ENCODE measurements around the gene KRTAP5-11. TPM values are rescaled to one million over a fixed set of nuclear protein-coding genes. Genes with fewer than 3 reads are reported as not detected.
"Not testable (repeated sequence)": the region's sequence is repeated elsewhere in the genome, so short reads cannot be mapped to it uniquely, and the experiment has no call there.

Gene KRTAP5-11
- total and polyA plus RNA-seq, 7 experiments from 2014 or later: not detected

DNA sequence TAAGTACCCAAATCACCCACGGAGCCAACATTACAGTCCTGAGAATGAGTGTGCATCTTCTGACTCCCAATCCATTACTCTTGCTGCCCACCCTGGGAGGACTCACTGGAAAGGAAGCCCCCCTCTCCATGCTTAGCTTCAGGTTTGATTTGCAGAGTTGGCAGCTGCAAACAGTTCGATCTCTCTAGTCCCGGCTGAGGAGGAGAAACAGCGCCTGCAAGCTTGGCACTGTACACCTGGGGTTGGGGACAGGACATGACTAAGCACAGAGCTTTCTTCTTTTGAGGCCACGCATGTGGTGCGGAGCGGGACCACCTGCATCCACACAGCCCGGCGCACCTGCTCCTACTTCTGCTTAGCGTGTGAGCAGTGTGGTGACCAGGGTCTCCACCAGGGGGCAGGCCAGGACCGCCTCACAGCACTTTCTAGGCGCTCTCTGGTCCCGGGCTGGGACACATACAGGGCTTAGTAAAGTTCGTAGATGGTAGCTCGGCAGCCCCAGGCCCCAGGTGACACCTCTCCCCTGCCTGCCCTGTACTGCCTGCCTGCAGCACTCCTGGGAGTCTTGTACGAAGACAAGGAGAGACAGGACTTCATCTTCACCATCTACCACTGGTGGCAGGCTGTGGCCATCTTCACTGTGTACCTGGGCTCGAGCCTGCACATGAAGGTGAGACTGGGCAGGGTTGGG lies 22.3 kb upstream of the KRTAP5-11 start:
- H3K36me3 Mint-ChIP-seq; H3K36me3 ChIP-seq (ENCODE audit: control insufficient read depth in 2 of 3, insufficient read depth in 3 of 3, low read length in 3 of 3); H3K27ac ChIP-seq (ENCODE audit: low read depth, low read length); H3K27me3 ChIP-seq (ENCODE audit: control insufficient read depth in 2 of 2, insufficient read depth in 2 of 2, low read length in 2 of 2); ATAC-seq; intact Hi-C loops (cut with micrococcal nuclease); H3K9me3 ChIP-seq (ENCODE audit: control insufficient read depth in 2 of 3, low read length in 3 of 3); H3K9me3 Mint-ChIP-seq; H3K4me3 Mint-ChIP-seq; H3K27ac Mint-ChIP-seq; H3K4me3 ChIP-seq (ENCODE audit: low read length); CTCF ChIA-PET; POLR2A ChIA-PET; H3K4me1 Mint-ChIP-seq; H3K4me1 ChIP-seq (ENCODE audit: control insufficient read depth in 2 of 2, insufficient read depth in 2 of 2, low read length in 2 of 2): not testable (repeated sequence)
- DNase-seq: peak in 1 of 9 donors; percentile 14
- peaks cover 16 to 57% (median 33%) of the 10 kb centered on the region in 5 donors for H3K27me3 Mint-ChIP-seq

DNA sequence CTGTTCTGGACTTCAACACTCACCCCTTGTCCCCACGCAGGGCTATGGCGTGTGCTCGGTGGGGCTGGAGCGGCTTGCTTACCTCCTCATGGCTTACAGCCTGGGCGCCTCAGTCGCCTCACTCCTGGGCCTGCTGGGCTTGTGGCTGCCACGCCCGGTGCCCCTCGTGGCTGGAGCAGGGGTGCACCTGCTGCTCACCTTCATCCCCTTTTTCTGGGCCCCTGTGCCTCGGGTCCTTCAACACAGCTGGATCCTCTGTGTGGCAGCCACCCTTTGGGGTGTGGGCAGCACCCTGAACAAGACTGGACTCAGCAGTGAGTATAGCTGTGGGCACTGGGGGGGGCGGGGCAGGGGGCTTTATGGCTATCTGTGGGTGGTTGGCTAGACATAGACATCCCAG lies 20.5 kb upstream of the KRTAP5-11 start:
- intact Hi-C loops (cut with micrococcal nuclease); H3K9me3 ChIP-seq (ENCODE audit: control insufficient read depth in 2 of 3, low read length in 3 of 3); H3K27ac ChIP-seq (ENCODE audit: low read depth, low read length); ATAC-seq; H3K36me3 Mint-ChIP-seq; H3K4me3 Mint-ChIP-seq; CTCF ChIA-PET; H3K9me3 Mint-ChIP-seq; H3K4me1 Mint-ChIP-seq; H3K4me3 ChIP-seq (ENCODE audit: low read length); H3K36me3 ChIP-seq (ENCODE audit: control insufficient read depth in 2 of 3, insufficient read depth in 3 of 3, low read length in 3 of 3); H3K27ac Mint-ChIP-seq; H3K4me1 ChIP-seq (ENCODE audit: control insufficient read depth in 2 of 2, insufficient read depth in 2 of 2, low read length in 2 of 2); POLR2A ChIA-PET; H3K27me3 ChIP-seq (ENCODE audit: control insufficient read depth in 2 of 2, insufficient read depth in 2 of 2, low read length in 2 of 2); DNase-seq: not testable (repeated sequence)
- H3K27me3 Mint-ChIP-seq: peaks cover 10 to 51% (median 24%) of the 10 kb centered on the region in 5 donors

DNA sequence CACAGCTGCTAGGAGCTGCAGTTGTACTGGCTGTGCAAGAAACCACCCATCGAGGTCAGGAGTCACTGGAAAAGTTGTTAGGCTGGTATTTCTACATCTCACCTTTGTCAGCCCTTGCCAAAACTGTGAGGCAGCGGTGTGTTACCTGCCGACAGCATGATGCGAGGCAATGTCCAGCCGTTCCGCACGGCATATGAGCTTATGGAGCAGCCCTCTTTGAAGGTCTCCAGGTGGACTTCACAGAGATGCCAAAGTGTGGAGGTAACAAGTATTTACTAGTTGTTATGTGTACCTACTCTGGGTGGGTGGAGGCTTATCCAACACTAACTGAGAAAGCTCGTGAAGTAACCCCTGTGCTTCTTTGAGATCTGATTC lies 6.9 kb upstream of the KRTAP5-11 start:
- ATAC-seq; H3K36me3 ChIP-seq (ENCODE audit: control insufficient read depth in 2 of 3, insufficient read depth in 3 of 3, low read length in 3 of 3); H3K36me3 Mint-ChIP-seq; H3K4me1 Mint-ChIP-seq; H3K9me3 ChIP-seq (ENCODE audit: control insufficient read depth in 2 of 3, low read length in 3 of 3); H3K27ac Mint-ChIP-seq; H3K4me1 ChIP-seq (ENCODE audit: control insufficient read depth in 2 of 2, insufficient read depth in 2 of 2, low read length in 2 of 2); H3K4me3 ChIP-seq (ENCODE audit: low read length); H3K9me3 Mint-ChIP-seq; DNase-seq; POLR2A ChIA-PET; intact Hi-C loops (cut with micrococcal nuclease); H3K4me3 Mint-ChIP-seq; H3K27me3 ChIP-seq (ENCODE audit: control insufficient read depth in 2 of 2, insufficient read depth in 2 of 2, low read length in 2 of 2); H3K27ac ChIP-seq (ENCODE audit: low read depth, low read length); CTCF ChIA-PET: not testable (repeated sequence)
- peaks cover 0 to 14% (median 4%) of the 10 kb centered on the region in 5 donors for H3K27me3 Mint-ChIP-seq

DNA sequence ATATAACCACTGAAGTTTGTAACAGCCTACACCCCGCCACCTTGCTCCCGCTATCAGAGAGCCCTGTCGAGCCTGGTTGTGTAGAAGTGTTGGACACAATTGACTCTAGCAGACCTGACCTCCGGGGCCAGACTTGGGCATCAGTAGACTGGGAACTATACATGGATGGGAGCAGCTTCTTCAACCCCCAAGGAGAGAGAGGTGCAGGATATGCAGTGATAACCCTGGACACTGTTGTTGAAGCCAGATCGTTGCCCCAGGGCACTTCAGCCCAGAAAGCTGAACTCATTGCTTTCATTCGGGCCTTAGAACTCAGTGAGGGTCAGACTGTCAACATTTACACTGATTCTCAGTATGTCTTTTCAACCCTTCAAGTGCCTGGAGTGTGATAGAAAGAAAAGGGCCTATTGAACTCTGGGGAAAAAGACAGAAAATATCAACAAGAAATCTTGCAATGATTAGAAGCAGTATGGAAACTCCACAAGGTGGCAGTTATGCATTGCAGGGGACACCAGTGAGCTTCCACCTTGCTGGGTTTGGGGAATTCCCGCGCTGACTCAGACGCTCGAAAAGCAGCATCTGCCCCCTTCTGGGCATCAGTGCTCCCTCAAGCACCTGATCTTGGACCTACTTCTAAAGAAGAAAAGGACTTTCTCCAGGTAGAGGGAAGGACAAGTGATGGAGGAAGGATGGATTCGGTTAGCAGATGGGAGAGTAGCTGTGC lies 6.3 kb upstream of the KRTAP5-11 start:
- H3K4me3 ChIP-seq (ENCODE audit: low read length); CTCF ChIA-PET; H3K9me3 Mint-ChIP-seq; H3K4me1 ChIP-seq (ENCODE audit: control insufficient read depth in 2 of 2, insufficient read depth in 2 of 2, low read length in 2 of 2); intact Hi-C loops (cut with micrococcal nuclease); H3K36me3 ChIP-seq (ENCODE audit: control insufficient read depth in 2 of 3, insufficient read depth in 3 of 3, low read length in 3 of 3); H3K27me3 ChIP-seq (ENCODE audit: control insufficient read depth in 2 of 2, insufficient read depth in 2 of 2, low read length in 2 of 2); H3K36me3 Mint-ChIP-seq; H3K9me3 ChIP-seq (ENCODE audit: control insufficient read depth in 2 of 3, low read length in 3 of 3); ATAC-seq; H3K4me3 Mint-ChIP-seq; H3K27ac Mint-ChIP-seq; H3K4me1 Mint-ChIP-seq; POLR2A ChIA-PET; H3K27ac ChIP-seq (ENCODE audit: low read depth, low read length): not testable (repeated sequence)
- DNase-seq: peak in 3 of 9 donors; percentile 12 to 56 (median 12)
- H3K27me3 Mint-ChIP-seq: peaks cover 0 to 18% (median 8%) of the 10 kb centered on the region in 5 donors

DNA sequence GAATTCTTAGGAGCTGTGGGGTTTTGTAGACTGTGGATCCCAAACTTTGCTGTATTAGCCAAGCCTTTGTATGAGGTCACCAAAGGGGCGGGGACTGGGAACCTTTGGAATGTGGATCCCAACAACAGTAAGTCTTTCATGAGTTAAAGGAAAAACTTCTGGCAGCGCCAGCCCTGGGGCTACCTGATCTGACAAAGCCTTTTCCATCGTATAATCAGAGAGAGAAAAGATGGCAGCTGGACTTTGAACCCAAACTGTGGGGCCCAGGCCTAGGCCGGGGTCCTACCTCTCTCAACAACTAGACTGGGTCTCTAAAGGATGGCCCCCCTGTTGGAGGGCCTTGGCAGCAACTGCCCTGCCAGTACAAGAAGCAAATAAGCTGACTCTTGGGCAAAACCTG lies 5.6 kb upstream of the KRTAP5-11 start:
- H3K4me3 Mint-ChIP-seq; CTCF ChIA-PET; H3K9me3 Mint-ChIP-seq; POLR2A ChIA-PET; H3K27ac Mint-ChIP-seq; ATAC-seq; H3K9me3 ChIP-seq (ENCODE audit: control insufficient read depth in 2 of 3, low read length in 3 of 3); DNase-seq; H3K36me3 ChIP-seq (ENCODE audit: control insufficient read depth in 2 of 3, insufficient read depth in 3 of 3, low read length in 3 of 3); H3K4me1 Mint-ChIP-seq; H3K4me1 ChIP-seq (ENCODE audit: control insufficient read depth in 2 of 2, insufficient read depth in 2 of 2, low read length in 2 of 2); H3K27me3 ChIP-seq (ENCODE audit: control insufficient read depth in 2 of 2, insufficient read depth in 2 of 2, low read length in 2 of 2); H3K36me3 Mint-ChIP-seq; H3K27ac ChIP-seq (ENCODE audit: low read depth, low read length); H3K4me3 ChIP-seq (ENCODE audit: low read length); intact Hi-C loops (cut with micrococcal nuclease): not testable (repeated sequence)
- peaks cover 0 to 20% (median 10%) of the 10 kb centered on the region in 5 donors for H3K27me3 Mint-ChIP-seq

DNA sequence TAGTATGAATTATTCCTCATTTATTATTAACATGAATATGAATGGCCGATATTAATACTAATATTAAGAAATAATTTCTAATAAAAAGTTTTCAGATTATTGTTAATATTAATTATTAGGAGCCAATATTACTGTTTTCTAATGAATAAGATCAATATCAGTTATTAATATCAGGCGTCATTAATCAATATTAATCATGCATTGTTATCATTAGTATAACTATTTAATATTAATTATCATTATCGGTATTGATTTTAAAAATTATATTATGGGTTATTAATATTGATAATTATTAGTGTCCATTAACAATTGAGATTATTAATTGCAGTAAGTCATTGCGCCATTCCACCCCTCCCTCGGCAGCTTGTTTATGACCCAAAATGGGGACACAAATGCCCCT lies 3.0 kb upstream of the KRTAP5-11 start:
- H3K27me3 ChIP-seq (ENCODE audit: control insufficient read depth in 2 of 2, insufficient read depth in 2 of 2, low read length in 2 of 2); DNase-seq; H3K9me3 ChIP-seq (ENCODE audit: control insufficient read depth in 2 of 3, low read length in 3 of 3); H3K36me3 ChIP-seq (ENCODE audit: control insufficient read depth in 2 of 3, insufficient read depth in 3 of 3, low read length in 3 of 3); CTCF ChIA-PET; ATAC-seq; H3K4me1 Mint-ChIP-seq; H3K4me3 Mint-ChIP-seq; H3K4me3 ChIP-seq (ENCODE audit: low read length); H3K36me3 Mint-ChIP-seq; H3K4me1 ChIP-seq (ENCODE audit: control insufficient read depth in 2 of 2, insufficient read depth in 2 of 2, low read length in 2 of 2); H3K27ac ChIP-seq (ENCODE audit: low read depth, low read length); intact Hi-C loops (cut with micrococcal nuclease); H3K9me3 Mint-ChIP-seq; H3K27ac Mint-ChIP-seq; POLR2A ChIA-PET: not testable (repeated sequence)
- H3K27me3 Mint-ChIP-seq: peaks cover 2 to 34% (median 33%) of the 10 kb centered on the region in 5 donors

DNA sequence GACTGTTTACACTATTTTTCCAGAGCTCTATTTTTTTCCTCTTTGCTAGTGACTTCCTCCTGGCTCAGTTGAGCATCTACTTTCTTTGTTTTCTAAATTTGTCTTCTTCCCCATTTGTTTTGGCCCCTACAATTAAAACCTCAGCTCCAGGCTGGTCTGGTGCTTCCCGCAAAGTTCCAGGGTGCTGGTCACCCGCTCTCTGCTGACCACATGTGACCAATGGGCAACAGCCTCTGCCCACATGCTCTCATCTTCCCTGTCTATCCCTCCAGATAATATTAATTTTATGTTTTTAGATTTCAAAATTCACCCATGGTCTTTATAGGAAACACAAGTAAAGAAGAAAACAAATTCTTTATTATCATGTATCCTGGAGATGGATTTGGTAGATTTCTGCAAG lies 294 bp upstream of the KRTAP5-11 start:
- H3K4me1 ChIP-seq (ENCODE audit: control insufficient read depth in 2 of 2, insufficient read depth in 2 of 2, low read length in 2 of 2); intact Hi-C loops (cut with micrococcal nuclease); H3K9me3 ChIP-seq (ENCODE audit: control insufficient read depth in 2 of 3, low read length in 3 of 3); H3K27ac Mint-ChIP-seq; H3K36me3 Mint-ChIP-seq; H3K27me3 ChIP-seq (ENCODE audit: control insufficient read depth in 2 of 2, insufficient read depth in 2 of 2, low read length in 2 of 2); CTCF ChIA-PET; ATAC-seq; DNase-seq; POLR2A ChIA-PET; H3K27ac ChIP-seq (ENCODE audit: low read depth, low read length); H3K4me3 ChIP-seq (ENCODE audit: low read length); H3K9me3 Mint-ChIP-seq; H3K4me1 Mint-ChIP-seq; H3K4me3 Mint-ChIP-seq; H3K36me3 ChIP-seq (ENCODE audit: control insufficient read depth in 2 of 3, insufficient read depth in 3 of 3, low read length in 3 of 3): not testable (repeated sequence)
- peaks cover 3 to 42% (median 35%) of the 10 kb centered on the region in 5 donors for H3K27me3 Mint-ChIP-seq

Data from naive thymus-derived CD4-positive, alpha-beta T cell (primary cell).